ENCODE data around the gene PRKAR2A. TPM values are rescaled to one million over a fixed set of nuclear protein-coding genes. Genes with fewer than 3 reads are reported as not detected.

The PRKAR2A gene
- polyA plus RNA-seq, 1 of the 3 experiments (the other 2 are of a cell fraction): 5.2 TPM

- H3K4me3 ChIP-seq (ENCODE audit: low read depth in 2 of 2, low read length in 1 of 2): no peak overlapping the region
- H2AFZ ChIP-seq (ENCODE audit: low read depth): no peak overlapping the region
- peaks cover 17% of the 10 kb centered on the region for H3F3A ChIP-seq (replicated peaks; ENCODE audit: insufficient read depth)
- TF ChIP-seq GATA2 (CRISPR knock-in tag; IDR thresholded peaks at IDR 0.05): no peak
- TF ChIP-seq RCOR1 (IDR thresholded peaks at IDR 0.05; ENCODE audit: low read length): no peak
- no peak for TF ChIP-seq ELF1 (IDR thresholded peaks at IDR 0.05)
- no peak for TF ChIP-seq TEAD4 (IDR thresholded peaks at IDR 0.05; ENCODE audit: borderline replicate concordance, insufficient read depth)
- TF ChIP-seq NFIC (IDR thresholded peaks at IDR 0.05; ENCODE audit: borderline replicate concordance): no peak
- no peak for TF ChIP-seq REST (IDR thresholded peaks at IDR 0.05; ENCODE audit: low read depth, low read length)
- no peak for TF ChIP-seq YY1 (IDR thresholded peaks at IDR 0.05; ENCODE audit: low read depth)
- no peak for TF ChIP-seq SIN3A (IDR thresholded peaks at IDR 0.05; ENCODE audit: borderline replicate concordance, low read depth, low read length)
- no peak for TF ChIP-seq TAF1 (IDR thresholded peaks at IDR 0.05; ENCODE audit: borderline replicate concordance, low read depth, low read length)
- no peak for TF ChIP-seq MXI1 (IDR thresholded peaks at IDR 0.05; ENCODE audit: low read depth, low read length)
- TF ChIP-seq POLR2AphosphoS5 (IDR thresholded peaks at IDR 0.05; ENCODE audit: low read depth, low read length): no peak
- TF ChIP-seq JUND (IDR thresholded peaks at IDR 0.05): no peak
- TF ChIP-seq, protein P1, sequence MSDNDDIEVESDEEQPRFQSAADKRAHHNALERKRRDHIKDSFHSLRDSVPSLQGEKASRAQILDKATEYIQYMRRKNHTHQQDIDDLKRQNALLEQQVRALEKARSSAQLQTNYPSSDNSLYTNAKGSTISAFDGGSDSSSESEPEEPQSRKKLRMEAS (IDR thresholded peaks at IDR 0.05; ENCODE audit: low read depth): no peak
- H3K4me2 ChIP-seq: no peak overlapping the region
- no peak overlapping the region for H3K27ac ChIP-seq (ENCODE audit: low read depth in 2 of 2, low read length in 1 of 2)
- no peaks in the 10 kb centered on the region for H3K9me2 ChIP-seq
- H3K27me3 ChIP-seq (ENCODE audit: insufficient read depth): no peaks in the 10 kb centered on the region
- ChIA-PET POLR2A (no interaction called here), CTCF (no interaction called here)
- H3K9ac ChIP-seq: no peak overlapping the region
- H3K36me3 ChIP-seq (replicated peaks in 1 of 2; ENCODE audit: control insufficient read depth in 1 of 2, insufficient read depth in 2 of 2, low read length in 1 of 2): peaks cover 29 to 78% of the 10 kb centered on the region in 2 experiments
- DNase-seq: no peak
- H3K9me3 ChIP-seq: no peaks in the 10 kb centered on the region
- peaks cover 98% of the 10 kb centered on the region for H4K20me1 ChIP-seq (ENCODE audit: insufficient read depth)
- H3K79me2 ChIP-seq (ENCODE audit: insufficient read depth): peaks cover 100% of the 10 kb centered on the region
- WGBS (ENCODE audit: low lambda C conversion rate): 95% methylated on average over 6 of the region's 6 CpGs
- H3K4me1 ChIP-seq (ENCODE audit: control insufficient read depth in 1 of 2, insufficient read depth in 2 of 2, low read depth in 1 of 2, low read length in 1 of 2): 0 out of 4 replicates have a peak, but pooled peaks cover 0 to 8% of the 10 kb centered on the region in 2 experiments
Measured at GRCh38 chr3:48702320-48702920, 145.3 kb downstream of the PRKAR2A start.

- H3K9me3 ChIP-seq: no peaks in the 10 kb centered on the region
- 96% methylated on average over 11 of the region's 11 CpGs for WGBS (ENCODE audit: low lambda C conversion rate)
- H3K4me1 ChIP-seq (ENCODE audit: control insufficient read depth in 1 of 2, insufficient read depth in 2 of 2, low read depth in 1 of 2, low read length in 1 of 2): peaks cover 6 to 8% of the 10 kb centered on the region in 2 experiments; a peak in 1 of 4 replicates
- H3K79me2 ChIP-seq (ENCODE audit: insufficient read depth): peaks cover 100% of the 10 kb centered on the region
- no peaks in the 10 kb centered on the region for H3K9me2 ChIP-seq
- H3K36me3 ChIP-seq (replicated peaks in 1 of 2; ENCODE audit: control insufficient read depth in 1 of 2, insufficient read depth in 2 of 2, low read length in 1 of 2): peaks cover 26 to 66% of the 10 kb centered on the region in 2 experiments
- TF ChIP-seq TCF12 (IDR thresholded peaks at IDR 0.05) (no peak), FOSL2 (IDR thresholded peaks at IDR 0.05; ENCODE audit: borderline replicate concordance, low read depth) (no peak), CHD2 (IDR thresholded peaks at IDR 0.05; ENCODE audit: low read length, partially characterized antibody) (no peak), RFX5 (IDR thresholded peaks at IDR 0.05; ENCODE audit: low read length) (no peak), ZBTB33 (IDR thresholded peaks at IDR 0.05; ENCODE audit: borderline replicate concordance, low read depth) (no peak), TEAD4 (IDR thresholded peaks at IDR 0.05; ENCODE audit: borderline replicate concordance, insufficient read depth) (no peak)
- ChIA-PET CTCF (interaction anchor here (0.9 kb wide), 1 partner anchor 39 kb away, joined by 4 read pairs; no protein-coding TSS in a partner anchor), POLR2A (no interaction called here)
- no peaks in the 10 kb centered on the region for H3K27me3 ChIP-seq (ENCODE audit: insufficient read depth)
- H3F3A ChIP-seq (replicated peaks; ENCODE audit: insufficient read depth): peaks cover 27% of the 10 kb centered on the region
- H4K20me1 ChIP-seq (ENCODE audit: insufficient read depth): peaks cover 99% of the 10 kb centered on the region
- DNase-seq: no peak
- no peak overlapping the region for H3K9ac ChIP-seq
- no peak overlapping the region for H3K4me3 ChIP-seq (ENCODE audit: low read depth in 2 of 2, low read length in 1 of 2)
- H2AFZ ChIP-seq (ENCODE audit: low read depth): no peak overlapping the region
- no peak overlapping the region for H3K4me2 ChIP-seq
- no peak overlapping the region; a peak in 1 of 4 replicates for H3K27ac ChIP-seq (ENCODE audit: low read depth in 2 of 2, low read length in 1 of 2)
Measured at GRCh38 chr3:48700731-48701405, 146.8 kb downstream of the PRKAR2A start.
